Raji (cell line): Measurements from ENCODE around the gene TMEM35B.
A peak's percentile ranks its signal among the peaks of the same experiment; 100 is the strongest.

ENCODE experiments used
- POLR2A ChIP-seq: IDR thresholded peaks from 2 replicates; pipeline ENCODE4 v1.6.1; 2011; ENCODE audit warnings: low read depth, low read length, control low read depth; ENCODE audit not compliant: insufficient read depth

The TMEM35B gene

DNA sequence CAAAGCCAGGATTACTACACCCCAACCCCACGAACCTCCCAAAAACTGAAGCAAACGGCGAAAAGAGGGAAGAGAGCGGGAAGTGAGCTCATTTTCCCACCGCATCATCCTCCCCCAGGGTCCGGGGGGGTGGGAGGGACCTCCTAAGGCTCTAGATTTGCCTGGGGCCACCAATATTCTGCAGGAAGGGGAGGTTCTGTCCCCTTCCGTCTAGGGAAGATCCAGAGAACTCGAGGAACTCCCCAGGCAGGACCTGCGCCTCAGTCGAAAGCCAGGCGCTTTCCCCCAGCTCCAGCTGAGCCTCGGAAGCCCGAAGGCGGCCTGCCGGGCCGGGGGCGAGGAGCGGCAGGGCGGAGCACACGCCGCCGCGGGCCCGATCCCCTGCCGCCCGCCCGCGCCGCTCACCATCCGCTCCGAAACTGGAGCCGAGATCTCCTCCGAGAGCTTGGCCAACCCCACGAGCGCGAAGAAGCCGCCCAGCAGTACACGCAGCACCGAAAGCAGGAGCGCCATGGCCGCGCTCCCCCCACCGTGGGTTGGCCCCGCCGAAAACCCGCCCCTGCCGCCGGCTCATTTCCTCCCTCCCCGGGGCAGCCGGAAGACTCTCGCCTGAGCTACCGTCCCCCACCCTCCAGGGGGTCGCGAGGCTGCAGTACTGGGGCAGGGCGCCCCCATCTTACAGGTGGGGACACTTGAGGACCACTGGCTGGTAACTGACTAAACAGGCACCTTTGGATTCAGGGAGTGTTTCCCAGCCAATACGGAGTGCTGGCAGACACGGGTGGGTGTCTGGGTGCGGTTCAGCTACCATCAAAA is at the start of gene TMEM35B:
TMEM35B (minus strand) TSS at position 555 of the 816 bp plus-strand sequence; CDS start at position 513, 42 bp downstream.
- peak; percentile 61 for TF ChIP-seq POLR2A

DNA sequence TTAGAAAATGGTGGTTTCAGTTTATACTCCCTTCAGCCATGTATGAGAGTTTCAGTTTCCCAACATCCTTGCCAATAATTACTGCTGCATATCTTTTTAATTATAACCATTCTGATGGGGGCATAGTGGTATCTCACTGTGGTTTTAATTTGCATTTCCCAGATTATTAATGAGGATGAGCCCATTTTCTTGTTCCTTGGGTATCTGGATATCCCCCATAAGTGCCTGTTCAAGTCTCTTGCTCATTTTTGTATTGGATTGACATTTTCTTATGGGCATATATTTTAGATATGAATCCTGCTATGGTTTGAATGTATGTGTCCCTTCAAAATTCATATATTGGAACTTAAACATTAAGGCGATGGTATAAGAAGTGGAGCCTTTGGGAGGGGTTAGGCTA is 48.2 kb upstream of the TMEM35B start:
- TF ChIP-seq POLR2A, result no peak

DNA sequence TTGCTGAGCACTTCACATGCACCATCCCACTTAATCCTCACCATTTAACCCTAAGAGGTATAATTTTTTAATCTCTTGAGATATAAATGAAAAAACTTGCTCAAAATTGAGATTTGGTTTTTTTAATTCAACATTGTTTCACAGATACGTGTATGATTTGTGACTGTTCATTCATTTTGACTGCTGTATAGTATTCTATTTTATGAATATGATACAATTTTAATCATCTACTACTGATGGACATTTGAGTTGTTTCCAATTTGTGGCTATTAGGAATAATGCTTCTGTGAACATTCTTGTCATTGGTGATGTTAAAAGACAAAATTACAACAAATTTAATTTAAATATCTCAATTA is 47.2 kb upstream of the TMEM35B start:
- no peak for TF ChIP-seq POLR2A

DNA sequence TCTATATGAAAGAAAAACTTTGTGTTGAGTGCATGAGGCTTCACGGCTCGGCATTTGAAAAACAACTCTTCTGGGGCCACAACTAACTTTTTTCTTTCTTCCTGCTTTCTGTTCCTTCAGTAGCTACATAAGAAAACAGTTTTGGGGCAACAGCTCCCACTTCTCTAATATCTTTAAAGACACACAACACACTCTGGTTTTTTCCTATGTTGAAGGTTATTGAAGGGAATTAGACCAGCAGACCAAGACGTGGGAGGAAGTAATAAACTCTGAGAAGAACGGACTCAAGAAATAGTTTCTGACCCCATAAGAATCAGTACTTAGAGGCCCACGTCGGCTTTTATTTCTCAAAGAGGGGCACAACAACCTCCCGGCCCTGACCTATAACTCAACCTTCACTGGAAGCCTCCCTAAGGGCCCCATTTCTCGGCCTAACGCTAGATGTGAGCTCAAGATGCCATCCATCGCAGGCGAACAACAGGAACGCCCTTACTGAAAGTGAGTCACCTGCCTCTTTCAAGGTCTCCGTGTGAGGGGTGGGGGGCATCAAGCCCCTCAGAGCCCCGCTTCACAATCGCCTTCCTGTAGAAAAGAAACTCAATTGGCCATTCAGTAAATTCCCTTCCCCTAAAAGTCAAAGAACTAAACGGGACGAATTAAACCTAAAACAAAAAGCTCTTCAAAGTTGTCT is 45.8 kb upstream of the TMEM35B start:
- TF ChIP-seq POLR2A, result no peak

DNA sequence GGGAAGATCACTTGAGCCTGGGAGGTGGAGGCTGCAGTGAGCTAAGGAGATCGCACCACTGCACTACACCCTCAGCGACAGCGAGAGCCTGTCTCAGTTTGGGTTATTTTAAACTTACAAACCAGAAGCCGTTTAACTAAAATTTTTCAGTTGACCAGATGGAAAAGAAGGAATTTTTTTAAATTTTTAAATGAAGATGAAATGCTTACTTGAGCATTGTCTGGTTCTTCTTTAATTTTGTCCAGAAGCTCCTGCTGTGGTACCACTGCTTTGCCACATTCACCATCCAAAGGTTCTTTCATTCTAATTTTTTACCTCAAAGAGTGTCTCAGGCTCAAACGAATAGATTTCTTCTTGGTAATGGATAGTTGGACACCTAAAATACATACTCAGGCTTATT is 45.2 kb upstream of the TMEM35B start:
- no peak for TF ChIP-seq POLR2A

DNA sequence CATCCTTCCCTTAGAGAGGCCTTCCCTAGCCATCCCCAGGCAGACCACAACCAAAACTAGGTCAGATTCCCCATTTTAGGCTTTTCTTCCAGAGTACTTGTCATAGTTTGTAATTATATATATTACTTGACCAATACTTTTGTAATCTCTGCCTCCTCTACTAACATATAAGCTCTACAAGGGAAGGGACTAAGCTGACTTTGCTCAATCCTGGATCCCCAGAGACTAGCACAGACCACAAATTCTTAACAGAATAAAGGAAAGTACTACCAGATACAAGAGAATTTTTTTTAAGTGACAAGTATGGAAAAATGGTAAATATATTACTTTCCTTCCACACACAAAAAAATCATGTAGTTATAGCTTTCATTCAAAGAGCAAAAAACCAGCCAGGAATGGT is 44.6 kb upstream of the TMEM35B start:
- TF ChIP-seq POLR2A, result no peak

DNA sequence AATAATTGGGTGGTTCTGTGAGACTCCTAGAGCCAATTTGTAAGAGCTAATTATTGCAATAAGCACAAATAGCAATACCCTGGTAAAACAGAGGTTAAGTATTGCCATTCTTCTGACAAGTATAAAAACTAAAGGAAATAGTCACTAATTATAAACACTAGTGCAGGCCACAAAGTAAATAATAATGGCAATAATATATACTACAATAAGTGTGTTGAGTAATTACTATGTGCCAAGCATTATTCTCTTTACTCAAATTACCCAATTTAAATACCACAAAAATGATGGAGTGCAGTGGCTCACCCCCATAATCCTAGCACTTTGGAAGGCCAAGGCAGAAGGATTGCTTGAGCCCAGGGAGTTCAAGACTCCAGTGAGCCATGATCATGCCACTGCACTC is 31.3 kb upstream of the TMEM35B start:
- no peak for TF ChIP-seq POLR2A

DNA sequence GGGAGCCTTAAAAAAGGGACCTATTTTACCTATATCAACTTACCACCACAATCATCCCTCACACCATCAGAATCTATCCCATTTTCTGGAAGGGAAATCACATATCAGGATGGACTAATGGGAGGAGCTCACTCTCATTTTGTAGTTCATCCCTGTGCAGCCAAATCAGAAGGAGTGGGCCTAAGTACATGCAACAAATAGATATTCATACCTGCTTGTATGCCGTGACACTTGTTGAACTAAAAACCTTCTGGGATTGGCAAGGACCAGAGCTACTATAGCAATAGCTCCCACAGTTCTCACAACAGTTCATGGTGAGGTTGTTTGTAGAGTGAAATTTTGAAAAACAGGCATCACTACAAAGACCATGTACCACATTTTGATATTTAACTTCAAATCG is 29.3 kb upstream of the TMEM35B start:
- TF ChIP-seq POLR2A, result no peak

DNA sequence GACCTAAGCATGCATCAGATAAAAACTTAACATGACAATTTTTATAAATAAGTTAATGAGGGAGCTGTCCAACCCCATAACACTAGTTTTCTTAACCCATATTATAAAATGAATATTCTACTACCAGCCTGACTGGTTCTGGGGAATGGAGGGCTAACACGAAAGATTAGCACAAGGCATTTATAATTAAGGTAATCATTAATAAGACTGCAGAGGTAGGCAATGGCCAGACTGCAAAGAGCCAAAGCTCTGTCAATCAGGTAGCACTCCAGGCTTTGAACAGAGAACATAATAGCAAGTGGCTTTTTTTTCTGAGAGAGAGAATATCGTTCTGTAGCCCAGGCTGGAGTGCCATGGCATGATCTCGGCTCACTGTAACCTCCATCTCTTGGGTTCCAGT is 20.6 kb upstream of the TMEM35B start:
- TF ChIP-seq POLR2A, result no peak

DNA sequence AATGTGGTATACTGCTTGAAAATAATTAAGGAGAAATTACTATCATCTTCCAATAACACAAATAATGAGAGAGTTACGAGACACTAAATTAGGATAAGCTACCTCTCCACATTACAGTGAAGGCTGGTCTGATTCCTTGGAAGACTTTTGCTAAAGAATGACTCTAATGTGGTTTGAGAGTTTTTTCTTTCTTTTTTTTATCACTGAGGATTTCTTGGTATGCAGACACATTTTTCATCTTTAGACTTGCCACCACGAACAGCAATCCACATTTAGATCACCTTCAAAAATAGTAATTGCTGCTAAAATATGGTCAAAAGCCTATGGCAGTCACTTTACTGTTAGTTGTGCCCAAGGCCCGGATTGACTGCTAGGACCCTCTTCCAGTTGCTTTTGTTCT is 16.6 kb upstream of the TMEM35B start:
- no peak for TF ChIP-seq POLR2A

DNA sequence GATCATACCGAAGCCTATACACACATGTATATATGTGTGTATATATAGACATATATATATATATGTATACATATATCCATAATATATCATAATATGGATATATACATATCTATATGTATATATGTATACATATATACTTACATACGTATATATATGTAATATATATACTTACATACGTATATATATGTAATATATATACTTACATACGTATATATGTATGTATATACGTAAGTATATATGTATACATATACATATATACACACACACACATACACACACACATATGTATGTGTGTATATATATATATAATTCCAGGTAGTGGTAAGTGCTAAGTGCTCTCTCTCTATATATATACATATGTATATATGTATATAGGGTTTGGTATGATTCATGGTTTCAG is 9.7 kb upstream of the TMEM35B start:
- no peak for TF ChIP-seq POLR2A

DNA sequence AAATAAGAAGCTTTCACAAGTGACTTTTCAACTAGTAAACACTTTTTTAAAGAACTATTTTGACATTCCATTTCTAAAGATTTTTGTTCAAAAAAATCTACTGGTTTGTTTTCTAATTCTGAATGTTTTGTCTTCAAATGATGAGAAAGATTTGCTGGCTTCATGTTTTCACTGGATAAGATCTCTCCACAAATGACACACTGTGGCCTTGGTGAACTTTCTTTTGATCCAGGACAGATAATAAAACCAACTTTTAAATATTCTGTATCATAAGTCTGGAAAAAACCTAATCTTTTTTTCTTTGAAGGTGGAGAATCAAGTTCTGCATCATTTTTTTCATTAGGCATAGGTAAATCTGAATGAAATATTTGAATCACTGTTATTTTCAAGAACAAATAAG is 3.4 kb upstream of the TMEM35B start:
- TF ChIP-seq POLR2A, result no peak

DNA sequence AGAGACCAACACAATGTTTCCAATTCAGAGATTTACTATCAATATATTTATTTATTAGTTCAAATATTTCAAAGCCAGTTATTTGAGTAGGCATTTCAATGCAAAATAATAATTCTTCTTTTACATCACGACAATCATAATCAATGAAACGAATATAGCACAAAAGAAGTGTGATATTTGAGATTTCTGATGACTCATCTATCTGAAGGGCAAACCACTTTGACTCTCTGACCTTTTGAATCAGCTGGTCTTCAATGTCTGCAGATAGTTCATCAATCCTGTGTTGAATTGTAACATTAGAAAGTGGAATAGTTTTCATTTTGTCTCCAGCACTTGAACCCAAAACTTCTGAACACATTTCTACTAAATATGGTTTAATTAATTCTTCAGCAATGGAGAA is 3.0 kb upstream of the TMEM35B start:
- TF ChIP-seq POLR2A, result no peak

DNA sequence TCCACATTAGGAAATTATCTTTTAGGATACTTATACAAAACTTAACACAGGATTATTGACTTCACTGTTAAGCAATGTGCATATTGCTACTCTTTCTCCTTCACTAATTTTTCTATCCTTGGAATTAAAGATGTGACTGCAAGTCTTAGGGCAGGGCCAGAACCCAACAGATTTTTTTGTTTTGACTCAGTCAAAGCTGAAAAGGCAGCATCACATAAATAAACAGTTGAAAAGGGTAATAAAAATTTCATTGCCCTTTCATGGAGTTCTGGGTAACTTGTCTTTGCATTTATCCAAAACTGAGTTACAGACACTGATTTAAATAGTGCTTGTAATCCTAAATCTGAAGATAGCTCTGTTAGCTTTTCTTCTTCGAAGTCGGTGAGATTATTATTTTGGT is 1.9 kb upstream of the TMEM35B start:
- TF ChIP-seq POLR2A, result no peak

DNA sequence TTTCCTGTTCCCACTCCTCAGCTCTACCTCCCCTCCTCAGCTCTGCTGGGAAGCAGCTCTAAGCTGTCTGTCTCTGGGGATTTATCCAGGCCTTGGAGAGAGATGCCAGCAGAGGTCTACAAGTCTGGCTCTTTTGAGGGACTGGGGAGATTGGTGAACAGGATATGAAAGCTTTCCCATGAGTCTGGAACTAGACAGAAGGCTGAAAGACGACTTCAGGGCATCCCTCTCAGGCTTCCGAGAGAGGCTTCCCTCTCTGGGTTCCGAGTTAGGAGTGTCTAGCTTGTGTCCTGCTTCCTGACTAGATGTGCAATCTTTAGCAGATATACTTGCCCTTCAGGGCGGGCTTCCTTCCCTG is 733 bp downstream of the TMEM35B start:
- no peak for TF ChIP-seq POLR2A

DNA sequence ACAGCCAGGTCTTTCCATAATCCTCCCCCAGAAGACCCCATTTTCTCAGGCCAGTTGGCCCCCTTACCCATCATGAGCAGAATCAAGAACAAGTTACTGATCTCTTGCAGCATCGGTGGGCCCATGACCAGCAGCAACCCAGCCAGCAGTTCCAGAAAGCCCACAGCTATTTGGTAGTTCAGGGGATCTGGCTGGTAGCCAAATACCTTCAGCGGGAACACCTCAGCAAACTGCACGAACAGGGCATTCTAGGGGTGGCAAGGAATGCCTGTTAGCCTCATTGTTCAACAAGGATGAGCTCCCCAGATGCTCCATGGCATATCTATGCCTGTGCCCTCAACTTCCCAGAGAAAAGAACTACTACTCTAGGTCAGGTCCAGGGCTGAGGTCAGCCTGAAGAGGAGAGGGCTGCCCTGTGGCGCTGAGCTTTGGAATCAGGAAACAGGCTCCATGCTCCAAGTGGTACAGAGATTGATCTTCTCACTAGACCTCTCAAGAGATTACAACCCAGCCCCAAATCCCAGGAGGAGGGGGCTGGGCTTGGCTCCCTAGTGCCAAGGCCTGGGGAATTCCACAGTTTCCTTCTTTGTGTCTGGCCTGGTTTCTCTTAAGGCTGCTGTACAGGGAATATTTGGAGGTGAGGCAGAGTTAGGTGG is 1.3 kb downstream of the TMEM35B start:
- TF ChIP-seq POLR2A, result no peak

DNA sequence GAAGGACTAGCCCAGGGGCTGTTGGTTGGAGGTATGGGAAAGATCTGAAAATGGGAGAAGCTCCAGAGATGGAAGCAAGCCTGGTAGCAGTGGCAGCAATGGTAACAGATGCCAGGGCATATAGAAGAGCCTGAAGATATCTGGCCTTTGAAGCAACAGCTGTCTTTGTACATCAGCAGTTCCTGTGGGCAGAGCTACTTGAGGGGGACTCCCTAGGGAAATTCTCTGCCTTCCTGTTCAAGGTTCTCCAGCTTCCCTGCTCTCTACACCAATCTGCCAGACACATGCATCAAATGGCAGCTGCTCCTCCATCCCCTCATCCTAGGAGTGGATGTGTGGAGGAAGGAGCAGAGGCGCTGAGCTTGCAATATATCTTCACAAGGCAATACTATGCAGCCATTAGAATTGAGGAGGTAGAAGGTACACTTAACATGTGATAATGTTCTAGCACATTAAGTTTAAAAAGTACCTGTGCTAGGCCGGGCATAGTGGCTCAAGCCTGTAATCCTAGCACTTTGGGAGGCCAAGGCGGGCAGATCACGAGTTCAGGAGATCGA is 2.2 kb downstream of the TMEM35B start:
- no peak for TF ChIP-seq POLR2A

DNA sequence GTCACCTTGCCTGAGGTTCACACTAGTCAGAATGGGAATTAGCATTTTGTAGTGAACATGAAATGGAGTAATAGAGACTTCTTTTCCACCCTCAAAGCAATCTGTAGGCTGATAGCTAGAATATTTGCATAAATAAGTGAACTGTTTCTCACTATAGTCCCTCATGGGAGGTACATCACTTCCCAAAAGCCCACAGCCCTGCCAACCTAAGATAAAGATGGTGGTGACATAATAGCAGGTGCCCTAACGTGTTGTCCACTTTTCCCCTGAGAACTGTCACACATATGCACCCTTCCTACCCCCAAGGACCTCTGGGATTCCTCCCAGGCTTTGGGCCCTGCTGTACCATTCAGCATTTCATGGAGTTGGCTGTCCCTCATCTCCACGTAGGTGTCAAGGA is 4.4 kb downstream of the TMEM35B start:
- no peak for TF ChIP-seq POLR2A
